ENCODE results near the gene CD180. TPM values are rescaled to one million over a fixed set of nuclear protein-coding genes. Genes with fewer than 3 reads are reported as not detected.

Gene CD180
- total and polyA plus RNA-seq, 2 donors (not counting 3 experiments of a cell fraction or from before 2014, with no cell fraction given): not detected

DNA sequence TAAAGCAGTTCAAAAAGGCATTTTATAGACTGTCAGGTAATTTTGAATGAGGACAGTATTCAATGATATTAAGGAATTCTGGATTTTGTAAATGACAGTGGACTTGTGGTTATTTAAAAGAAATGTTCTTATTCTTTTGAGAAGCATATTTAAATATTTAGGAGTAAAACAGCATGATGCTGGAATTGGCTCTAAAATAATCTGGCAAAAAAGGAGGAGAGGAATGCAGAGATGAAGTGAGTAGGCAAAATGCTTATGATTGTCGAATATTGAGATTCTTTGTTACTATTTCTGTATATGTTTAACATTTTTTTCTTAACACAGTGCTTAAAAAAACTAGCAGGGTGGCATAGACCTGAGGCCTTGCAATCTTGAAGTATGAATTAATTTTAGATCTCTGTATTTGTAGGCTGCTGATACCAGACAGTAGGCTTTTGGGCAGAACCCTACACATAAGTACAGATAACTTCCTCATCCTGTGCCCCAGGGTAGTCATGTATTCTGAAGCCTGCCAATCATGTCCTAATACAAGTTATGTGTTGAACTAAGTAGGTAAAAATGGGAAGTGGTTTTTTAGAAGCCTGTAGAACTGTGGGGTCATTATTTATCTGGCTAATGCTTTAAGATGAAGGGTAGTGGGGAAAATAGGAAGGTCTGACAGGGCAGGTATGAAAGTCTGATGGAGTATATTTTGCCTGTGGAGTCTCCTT lies 9.4 kb downstream of the CD180 start:
- Histone ChIP-seq H3K9me3 (replicated peaks; ENCODE audit: control insufficient read depth, insufficient read depth, low read length) (no peaks in the 10 kb centered on the region), H3K27me3 (ENCODE audit: control insufficient read depth in 2 of 2, insufficient read depth in 2 of 2, low read length in 2 of 2) (no peaks in the 10 kb centered on the region), H3K79me2 (ENCODE audit: control insufficient read depth, insufficient read depth, low read length) (no peaks in the 10 kb centered on the region), H3K9me1 (replicated peaks; ENCODE audit: control insufficient read depth, extremely low read depth, insufficient read depth, low read length) (no peaks in the 10 kb centered on the region), H3K9ac (replicated peaks; ENCODE audit: extremely low read depth, insufficient read depth, low read length) (no peak overlapping the region), H3K36me3 (ENCODE audit: control insufficient read depth in 2 of 2, extremely low read depth in 1 of 2, insufficient read depth in 2 of 2, low read length in 2 of 2) (no peaks in the 10 kb centered on the region), H3K4me3 (replicated peaks in 1 of 3; ENCODE audit: insufficient read depth in 1 of 3, low read depth in 1 of 3, low read length in 3 of 3) (no peak overlapping the region), H3K27ac (ENCODE audit: insufficient read depth, low read depth, low read length) (no peak overlapping the region), H2AFZ (ENCODE audit: low read depth, low read length) (no peak overlapping the region), H4K20me1 (replicated peaks; ENCODE audit: control insufficient read depth, extremely low read depth, insufficient read depth, low read length) (no peaks in the 10 kb centered on the region), H3K4me1 (ENCODE audit: control insufficient read depth, extremely low read depth, insufficient read depth, low read length) (peaks cover 9% of the 10 kb centered on the region), H3K4me2 (ENCODE audit: insufficient read depth, low read length) (no peak overlapping the region)
- dilution Hi-C loops (cut with MboI; ENCODE audit: extremely low pct_ligation_motif_present, low sequenced_read_pairs) (no loop called here), intact Hi-C loops (cut with micrococcal nuclease) (no loop called here)
- TF ChIP-seq, protein P1, sequence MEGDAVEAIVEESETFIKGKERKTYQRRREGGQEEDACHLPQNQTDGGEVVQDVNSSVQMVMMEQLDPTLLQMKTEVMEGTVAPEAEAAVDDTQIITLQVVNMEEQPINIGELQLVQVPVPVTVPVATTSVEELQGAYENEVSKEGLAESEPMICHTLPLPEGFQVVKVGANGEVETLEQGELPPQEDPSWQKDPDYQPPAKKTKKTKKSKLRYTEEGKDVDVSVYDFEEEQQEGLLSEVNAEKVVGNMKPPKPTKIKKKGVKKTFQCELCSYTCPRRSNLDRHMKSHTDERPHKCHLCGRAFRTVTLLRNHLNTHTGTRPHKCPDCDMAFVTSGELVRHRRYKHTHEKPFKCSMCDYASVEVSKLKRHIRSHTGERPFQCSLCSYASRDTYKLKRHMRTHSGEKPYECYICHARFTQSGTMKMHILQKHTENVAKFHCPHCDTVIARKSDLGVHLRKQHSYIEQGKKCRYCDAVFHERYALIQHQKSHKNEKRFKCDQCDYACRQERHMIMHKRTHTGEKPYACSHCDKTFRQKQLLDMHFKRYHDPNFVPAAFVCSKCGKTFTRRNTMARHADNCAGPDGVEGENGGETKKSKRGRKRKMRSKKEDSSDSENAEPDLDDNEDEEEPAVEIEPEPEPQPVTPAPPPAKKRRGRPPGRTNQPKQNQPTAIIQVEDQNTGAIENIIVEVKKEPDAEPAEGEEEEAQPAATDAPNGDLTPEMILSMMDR (IDR thresholded peaks at IDR 0.05; ENCODE audit: extremely low read depth in 1 of 2, insufficient read depth in 1 of 2, low read depth in 1 of 2, low read length in 2 of 2): no peak
- no peak for TF ChIP-seq JUN (IDR thresholded peaks at IDR 0.05; ENCODE audit: borderline replicate concordance, insufficient read depth, insufficient read length, low read depth)
- CTCF ChIA-PET: no interaction called here
- FAIRE-seq (no peak), DNase-seq (ENCODE audit: low read depth, low spot score) (no peak)
- BruUV-seq (replicated peaks): no TSS peak
- POLR2A ChIA-PET: no interaction called here

DNA sequence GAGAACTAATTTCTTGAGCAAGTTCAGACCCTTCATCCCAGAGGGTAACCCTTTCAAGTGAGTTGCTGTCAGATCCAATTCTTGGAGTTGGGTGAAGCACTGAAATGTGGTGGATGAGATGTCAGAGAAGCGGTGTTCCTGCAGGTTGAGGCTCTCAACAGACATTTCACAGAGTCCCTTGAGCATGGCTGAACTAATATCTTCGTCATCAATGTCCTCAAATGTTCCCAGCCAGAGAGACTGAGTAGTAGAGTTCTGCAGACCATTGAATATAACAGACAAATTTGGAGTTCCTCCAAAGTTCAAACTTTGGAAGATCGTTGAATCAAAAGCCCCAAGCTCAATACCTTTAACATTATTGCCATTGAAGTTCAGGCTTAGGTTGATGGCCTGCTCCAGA lies 12.7 kb downstream of the CD180 start:
- DNase-seq (ENCODE audit: low read depth, low spot score) (no peak), FAIRE-seq (no peak)
- Histone ChIP-seq H3K9me1 (replicated peaks; ENCODE audit: control insufficient read depth, extremely low read depth, insufficient read depth, low read length) (no peaks in the 10 kb centered on the region), H3K9me3 (replicated peaks; ENCODE audit: control insufficient read depth, insufficient read depth, low read length) (no peaks in the 10 kb centered on the region), H2AFZ (ENCODE audit: low read depth, low read length) (no peak overlapping the region), H3K4me3 (replicated peaks in 1 of 3; ENCODE audit: insufficient read depth in 1 of 3, low read depth in 1 of 3, low read length in 3 of 3) (no peak overlapping the region), H3K36me3 (ENCODE audit: control insufficient read depth in 2 of 2, extremely low read depth in 1 of 2, insufficient read depth in 2 of 2, low read length in 2 of 2) (no peaks in the 10 kb centered on the region), H3K79me2 (ENCODE audit: control insufficient read depth, insufficient read depth, low read length) (no peaks in the 10 kb centered on the region), H3K4me1 (ENCODE audit: control insufficient read depth, extremely low read depth, insufficient read depth, low read length) (peaks cover 13% of the 10 kb centered on the region), H3K27me3 (ENCODE audit: control insufficient read depth in 2 of 2, insufficient read depth in 2 of 2, low read length in 2 of 2) (no peaks in the 10 kb centered on the region), H4K20me1 (replicated peaks; ENCODE audit: control insufficient read depth, extremely low read depth, insufficient read depth, low read length) (no peaks in the 10 kb centered on the region), H3K4me2 (ENCODE audit: insufficient read depth, low read length) (no peak overlapping the region), H3K27ac (ENCODE audit: insufficient read depth, low read depth, low read length) (no peak overlapping the region), H3K9ac (replicated peaks; ENCODE audit: extremely low read depth, insufficient read depth, low read length) (no peak overlapping the region)
- intact Hi-C loops (cut with micrococcal nuclease): no loop called here
- CTCF ChIA-PET: interaction anchor here (1.2 kb wide), 1 partner anchor 17 kb away, joined by 3 read pairs; no protein-coding TSS in a partner anchor
- POLR2A ChIA-PET: no interaction called here
- dilution Hi-C loops (cut with MboI; ENCODE audit: extremely low pct_ligation_motif_present, low sequenced_read_pairs): no loop called here
- BruUV-seq (replicated peaks): no TSS peak
- TF ChIP-seq, protein P1 (IDR thresholded peaks at IDR 0.05; ENCODE audit: extremely low read depth in 1 of 2, insufficient read depth in 1 of 2, low read depth in 1 of 2, low read length in 2 of 2): no peak
- TF ChIP-seq GATA2 (IDR thresholded peaks at IDR 0.05; ENCODE audit: insufficient read depth, insufficient read length, low read depth, low read length) (no peak), POLR2AphosphoS5 (IDR thresholded peaks at IDR 0.05; ENCODE audit: insufficient read depth, low read depth, low read length) (no peak), MYC (IDR thresholded peaks at IDR 0.05; ENCODE audit: low read depth, low read length) (no peak), FOS (IDR thresholded peaks at IDR 0.05; ENCODE audit: borderline replicate concordance, insufficient read depth, low read length) (no peak), POLR2A (IDR thresholded peaks at IDR 0.05; ENCODE audit: low read depth, low read length) (no peak), EZH2 (IDR thresholded peaks at IDR 0.05; ENCODE audit: borderline replicate concordance, low read depth, low read length, severe bottlenecking) (no peak), JUN (IDR thresholded peaks at IDR 0.05; ENCODE audit: borderline replicate concordance, insufficient read depth, insufficient read length, low read depth) (no peak)
- TF ChIP-seq, protein P2, sequence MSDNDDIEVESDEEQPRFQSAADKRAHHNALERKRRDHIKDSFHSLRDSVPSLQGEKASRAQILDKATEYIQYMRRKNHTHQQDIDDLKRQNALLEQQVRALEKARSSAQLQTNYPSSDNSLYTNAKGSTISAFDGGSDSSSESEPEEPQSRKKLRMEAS (IDR thresholded peaks at IDR 0.05; ENCODE audit: insufficient read depth, insufficient read length): no peak
